ENCODE results near the gene RTN4RL2. TPM values are rescaled to one million over a fixed set of nuclear protein-coding genes. Genes with fewer than 3 reads are reported as not detected.

Gene RTN4RL2
- total and polyA plus RNA-seq, 12 donors: 0.24 to 2.1 (median 0.71) TPM; not detected in 3

GRCh38 chr11:57436031-57436430 lies 24.3 kb upstream of the RTN4RL2 start:
- TF ChIP-seq, protein P1, sequence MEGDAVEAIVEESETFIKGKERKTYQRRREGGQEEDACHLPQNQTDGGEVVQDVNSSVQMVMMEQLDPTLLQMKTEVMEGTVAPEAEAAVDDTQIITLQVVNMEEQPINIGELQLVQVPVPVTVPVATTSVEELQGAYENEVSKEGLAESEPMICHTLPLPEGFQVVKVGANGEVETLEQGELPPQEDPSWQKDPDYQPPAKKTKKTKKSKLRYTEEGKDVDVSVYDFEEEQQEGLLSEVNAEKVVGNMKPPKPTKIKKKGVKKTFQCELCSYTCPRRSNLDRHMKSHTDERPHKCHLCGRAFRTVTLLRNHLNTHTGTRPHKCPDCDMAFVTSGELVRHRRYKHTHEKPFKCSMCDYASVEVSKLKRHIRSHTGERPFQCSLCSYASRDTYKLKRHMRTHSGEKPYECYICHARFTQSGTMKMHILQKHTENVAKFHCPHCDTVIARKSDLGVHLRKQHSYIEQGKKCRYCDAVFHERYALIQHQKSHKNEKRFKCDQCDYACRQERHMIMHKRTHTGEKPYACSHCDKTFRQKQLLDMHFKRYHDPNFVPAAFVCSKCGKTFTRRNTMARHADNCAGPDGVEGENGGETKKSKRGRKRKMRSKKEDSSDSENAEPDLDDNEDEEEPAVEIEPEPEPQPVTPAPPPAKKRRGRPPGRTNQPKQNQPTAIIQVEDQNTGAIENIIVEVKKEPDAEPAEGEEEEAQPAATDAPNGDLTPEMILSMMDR (IDR thresholded peaks at IDR 0.05): no peak
- no peak for TF ChIP-seq POLR2A (IDR thresholded peaks at IDR 0.05)
- Histone ChIP-seq H3K9me3 (replicated peaks in 1 of 3) (no peaks in the 10 kb centered on the region), H3K36me3 (replicated peaks in 1 of 2) (no peaks in the 10 kb centered on the region), H3K4me3 (no peak overlapping the region), H3K27me3 (no peaks in the 10 kb centered on the region), H3K4me1 (replicated peaks in 1 of 2) (peaks cover 0 to 13% of the 10 kb centered on the region in 2 donors), H3K27ac (no peak overlapping the region)
- no peak for DNase-seq
- intact Hi-C loops (cut with DNase I): no loop called here
- WGBS, 4 donors: 81 to 89% (median 83%) methylated on average over 7 of the region's 7 CpGs

DNA sequence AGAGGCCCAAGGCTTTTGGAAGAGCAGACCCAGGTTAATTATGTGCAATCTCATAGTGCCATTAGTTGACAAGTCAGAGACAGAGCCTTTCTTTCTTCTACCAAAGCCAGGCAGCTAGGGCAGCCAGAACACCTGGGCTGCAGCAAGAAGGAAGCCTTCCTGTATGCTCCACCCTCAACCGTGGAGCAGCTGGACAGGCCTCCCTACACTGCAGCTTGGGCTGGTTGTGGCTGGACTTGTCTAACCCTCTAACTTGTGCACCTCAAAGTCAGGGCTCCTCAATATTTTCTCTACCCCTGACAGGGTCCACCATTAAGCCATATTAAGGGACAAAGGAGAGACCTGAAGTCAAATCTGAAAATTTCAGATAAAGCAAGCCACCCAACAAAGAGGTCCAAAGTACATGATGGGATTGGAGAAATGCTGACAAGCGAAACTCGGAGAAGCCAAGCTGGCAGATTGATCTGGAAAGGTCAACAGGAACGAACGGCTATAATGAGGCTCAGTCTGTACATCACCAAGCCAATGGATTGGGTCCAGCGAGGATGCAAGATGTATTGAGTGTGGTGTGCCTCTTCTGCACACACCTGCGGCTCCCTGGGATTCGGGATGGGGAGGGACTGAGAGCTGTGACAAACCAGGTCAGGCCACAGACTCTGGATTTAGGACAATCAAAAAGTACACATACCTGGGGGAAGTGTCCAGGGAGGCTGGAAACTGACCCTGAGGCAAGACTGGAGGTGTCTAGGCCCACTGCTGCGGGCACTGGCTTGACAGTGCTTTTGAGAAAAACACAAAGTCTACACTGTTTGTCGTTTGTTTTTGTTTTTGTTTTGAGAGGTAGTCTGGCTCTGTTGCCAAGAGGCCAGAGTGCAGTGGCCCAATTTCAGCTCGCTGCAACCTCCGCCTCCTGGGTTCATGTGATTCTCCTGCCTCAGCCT lies 21.7 kb upstream of the RTN4RL2 start:
- 87 to 92% (median 88%) methylated on average over 10 to 12 of the region's 12 CpGs for WGBS, 4 donors

GRCh38 chr11:57439786-57440185 lies 20.5 kb upstream of the RTN4RL2 start:
- intact Hi-C loops (cut with DNase I): no loop called here
- Histone ChIP-seq H3K36me3 (replicated peaks in 1 of 2) (no peaks in the 10 kb centered on the region), H3K9me3 (replicated peaks in 1 of 3) (no peaks in the 10 kb centered on the region), H3K4me1 (replicated peaks in 1 of 2) (peaks cover 0 to 4% of the 10 kb centered on the region in 2 donors), H3K4me3 (no peak overlapping the region), H3K27ac (no peak overlapping the region), H3K27me3 (no peaks in the 10 kb centered on the region)
- 72 to 79% (median 77%) methylated on average over 6 of the region's 6 CpGs for WGBS, 4 donors
- TF ChIP-seq POLR2A (IDR thresholded peaks at IDR 0.05): no peak
- TF ChIP-seq, protein P1 (IDR thresholded peaks at IDR 0.05): no peak
- no peak for DNase-seq

More for the DNA sequence above, 21.7 kb upstream of the RTN4RL2 start:
- Histone ChIP-seq H3K4me3 (no peak overlapping the region), H3K27ac (no peak overlapping the region), H3K27me3 (no peaks in the 10 kb centered on the region), H3K36me3 (replicated peaks in 1 of 2) (no peaks in the 10 kb centered on the region), H3K9me3 (replicated peaks in 1 of 3) (no peaks in the 10 kb centered on the region), H3K4me1 (replicated peaks in 1 of 2) (peaks cover 0 to 13% of the 10 kb centered on the region in 2 donors)
- TF ChIP-seq, protein P1 (IDR thresholded peaks at IDR 0.05): no peak
- no peak for TF ChIP-seq POLR2A (IDR thresholded peaks at IDR 0.05)
- intact Hi-C loops (cut with DNase I): no loop called here
- no peak for DNase-seq

GRCh38 chr11:57440744-57441414 lies 19.4 kb upstream of the RTN4RL2 start:
- TF ChIP-seq POLR2A (IDR thresholded peaks at IDR 0.05): no peak
- TF ChIP-seq, protein P1 (IDR thresholded peaks at IDR 0.05): no peak

More at GRCh38 chr11:57440744-57441414, 19.4 kb upstream of the RTN4RL2 start:
- no peaks in the 10 kb centered on the region for H3K4me1 ChIP-seq (replicated peaks in 1 of 2)
- no peaks in the 10 kb centered on the region for H3K9me3 ChIP-seq (replicated peaks in 1 of 3)
- H3K4me3 ChIP-seq: no peak overlapping the region
- no peak overlapping the region for H3K27ac ChIP-seq
- DNase-seq: no peak
- H3K36me3 ChIP-seq (replicated peaks in 1 of 2): no peaks in the 10 kb centered on the region
- H3K27me3 ChIP-seq: no peaks in the 10 kb centered on the region
- WGBS, 4 donors: 80 to 92% (median 89%) methylated on average over 4 of the region's 4 CpGs
- intact Hi-C loops (cut with DNase I): no loop called here
